HepG2 (cell line): ENCODE measurements around the gene DNAAF3. TPM values are rescaled to one million over a fixed set of nuclear protein-coding genes. Genes with fewer than 3 reads are reported as not detected.

ENCODE experiments used
- ARID4A ChIP-seq: sonication (generic); formaldehyde crosslinking; IDR thresholded peaks from 2 replicates; pipeline ENCODE4 v1.5.0; 2020; ENCODE audit warnings: mild to moderate bottlenecking, missing genetic modification reagents, borderline replicate concordance
- GABPA ChIP-seq, 2 experiments: IDR thresholded peaks; 2 replicates each; pipeline ENCODE4 v1.6.1; 2011 to 2016; ENCODE audit warnings: low read depth in 2 of 2, low read length in 1 of 2, missing biosample characterization in 1 of 2, missing genetic modification characterization in 1 of 2
- HINFP ChIP-seq: sonication (generic); formaldehyde crosslinking; IDR thresholded peaks from 2 replicates; pipeline ENCODE4 v1.4.0; 2020; ENCODE audit warnings: low read depth, mild to moderate bottlenecking, missing genetic modification reagents
- HNRNPLL ChIP-seq: fragments of 200-400 bp; formaldehyde crosslinking; IDR thresholded peaks from 2 replicates; pipeline ENCODE4 v1.6.1; 2017; ENCODE audit warnings: mild to moderate bottlenecking, low read depth, low read length; ENCODE audit not compliant: poor library complexity, severe bottlenecking
- KLF16 ChIP-seq, 2 experiments: sonication (generic) in 1 of 2; formaldehyde crosslinking in 1 of 2; IDR thresholded peaks; 2 replicates each; pipeline versions ENCODE4 v1.6.1 to v1.8.0; 2016 to 2023; ENCODE audit warnings: missing genetic modification reagents in 2 of 2, missing compliant biosample characterization in 1 of 2
- KLF9 ChIP-seq: IDR thresholded peaks from 2 replicates; pipeline ENCODE4 v1.6.1; 2016; ENCODE audit warnings: low read depth
- MAZ ChIP-seq, 2 experiments: sonication (generic) in 1 of 2; formaldehyde crosslinking in 1 of 2; IDR thresholded peaks; 2 replicates each; pipeline versions ENCODE4 v1.5.0 to v1.6.1; 2012 to 2020; ENCODE audit warnings: low read depth in 2 of 2, mild to moderate bottlenecking in 2 of 2, borderline replicate concordance in 1 of 2, improper control_type of control experiment in 1 of 2, low read length in 1 of 2, missing genetic modification reagents in 1 of 2, moderate library complexity in 1 of 2
- MIXL1 ChIP-seq: IDR thresholded peaks from 2 replicates; pipeline ENCODE4 v1.6.1; 2016
- MXI1 ChIP-seq: IDR thresholded peaks from 3 replicates; pipeline ENCODE4 v1.6.1; 2012; ENCODE audit warnings: low read depth, low read length, inconsistent platforms, borderline replicate concordance
- NFYC ChIP-seq: IDR thresholded peaks from 2 replicates; pipeline ENCODE4 v1.6.1; 2016; ENCODE audit warnings: missing genetic modification reagents, missing compliant biosample characterization
- PATZ1 ChIP-seq: sonication (generic); formaldehyde crosslinking; IDR thresholded peaks from 2 replicates; pipeline ENCODE4 v1.4.0; 2020; ENCODE audit warnings: missing genetic modification reagents
- POGZ ChIP-seq: sonication (generic); formaldehyde crosslinking; IDR thresholded peaks from 2 replicates; pipeline ENCODE4 v1.4.0; 2020; ENCODE audit warnings: mild to moderate bottlenecking, missing genetic modification reagents
- PRMT3 ChIP-seq: sonication (generic); formaldehyde crosslinking; IDR thresholded peaks from 2 replicates; pipeline ENCODE4 v1.8.1; 2022; ENCODE audit warnings: low read depth, mild to moderate bottlenecking, moderate library complexity, missing genetic modification reagents, borderline replicate concordance
- RFX1 ChIP-seq: fragments of 450-650 bp; IDR thresholded peaks from 2 replicates; pipeline ENCODE4 v1.6.1; 2017
- TBX2 ChIP-seq: sonication (generic); formaldehyde crosslinking; IDR thresholded peaks from 2 replicates; pipeline ENCODE4 v1.5.0; 2020; ENCODE audit warnings: missing genetic modification reagents, mild to moderate bottlenecking, borderline replicate concordance
- TEF ChIP-seq: sonication (generic); formaldehyde crosslinking; IDR thresholded peaks from 2 replicates; pipeline ENCODE4 v1.5.0; 2020; ENCODE audit warnings: missing genetic modification reagents
- ZNF124 ChIP-seq: sonication (generic); formaldehyde crosslinking; IDR thresholded peaks from 2 replicates; pipeline ENCODE4 v1.4.0; 2020; ENCODE audit warnings: missing genetic modification reagents
- ZNF225 ChIP-seq: sonication (generic); formaldehyde crosslinking; IDR thresholded peaks from 2 replicates; pipeline ENCODE4 v1.4.0; 2020; ENCODE audit warnings: mild to moderate bottlenecking, missing genetic modification reagents
- ZNF234 ChIP-seq: sonication (generic); formaldehyde crosslinking; conservative IDR thresholded peaks from 2 replicates; pipeline ENCODE4 v1.5.1; 2020; ENCODE audit warnings: mild to moderate bottlenecking, missing genetic modification reagents
- ZNF724P ChIP-seq: sonication (generic); formaldehyde crosslinking; IDR thresholded peaks from 2 replicates; pipeline ENCODE4 v1.8.0; 2022; ENCODE audit warnings: missing genetic modification reagents, borderline replicate concordance
- polyA plus RNA-seq, 8 experiments: library from polyadenylated mRNA; depleted of rRNA in 3 of 8; stranded (reverse) in 7 of 8; unstranded in 1 of 8; fragments of >200 nt; fragmentation: Illumina TruSeq in 4 of 8; extraction: Trizol in 4 of 8; gene quantifications; 2 replicates each; pipeline versions ENCODE4 v1.2.1 to v1.2.3, GENCODE V29; 2011 to 2016; ENCODE audit warnings: low read depth in 4 of 8, missing spikeins in 1 of 8, mixed read lengths in 1 of 8; ENCODE audit not compliant: insufficient read depth in 1 of 8
- total RNA-seq, 5 experiments: library from RNA; depleted of rRNA; stranded (reverse); fragments of >200 nt; fragmentation: Illumina TruSeq; extraction: Trizol; gene quantifications; 2 replicates each; pipeline ENCODE4 v1.2.3, GENCODE V29; 2016; ENCODE audit warnings: low read depth in 1 of 5

The DNAAF3 gene
- total and polyA plus RNA-seq, 2 of the 13 experiments (the other 11 are each of a cell fraction or from before 2014, with no cell fraction given), result 0.30 to 0.40 TPM

- peak; percentile 83 for TF ChIP-seq HNRNPLL
- peak; percentile 99 for TF ChIP-seq RFX1
- TF ChIP-seq PATZ1 (CRISPR knock-in tag), result peak; percentile 18; the same call in 1 of the 2 replicates
- peak; percentile 76; the same call in 1 of the 2 replicates for TF ChIP-seq MAZ (IDR thresholded peaks at IDR 0.05; ENCODE audit: borderline replicate concordance, low read depth, low read length)
- TF ChIP-seq MAZ (CRISPR knock-in tag; IDR thresholded peaks at IDR 0.05; ENCODE audit: low read depth), result peak; percentile 80
- no peak for TF ChIP-seq POGZ (CRISPR knock-in tag)
- TF ChIP-seq KLF16 (CRISPR knock-in tag; IDR thresholded peaks at IDR 0.05), result 0 out of 4 replicates have a peak, but pooled peaks of 1 of the 2 experiments have one; percentile 24
- no peak for TF ChIP-seq TEF (CRISPR knock-in tag)
- TF ChIP-seq KLF9 (CRISPR knock-in tag), result no peak
- TF ChIP-seq MIXL1 (CRISPR knock-in tag), result peak; percentile 29; the same call in 1 of the 2 replicates
- TF ChIP-seq TBX2 (CRISPR knock-in tag), result peak; percentile 64; the same call in 1 of the 2 replicates
- TF ChIP-seq ZNF234 (CRISPR knock-in tag), result no peak
- TF ChIP-seq ZNF225 (CRISPR knock-in tag), result no peak
- peak; percentile 95 for TF ChIP-seq MXI1
- TF ChIP-seq PRMT3 (CRISPR knock-in tag), result no peak
- no peak for TF ChIP-seq ZNF124 (CRISPR knock-in tag)
- no peak for TF ChIP-seq GABPA (IDR thresholded peaks at IDR 0.05; ENCODE audit: low read depth, low read length)
- peak; percentile 50; the same call in 1 of the 2 replicates for TF ChIP-seq GABPA (CRISPR knock-in tag; IDR thresholded peaks at IDR 0.05; ENCODE audit: low read depth)
- TF ChIP-seq NFYC (CRISPR knock-in tag), result peak; percentile 96
- TF ChIP-seq ZNF724P (CRISPR knock-in tag), result no peak
- TF ChIP-seq ARID4A (CRISPR knock-in tag), result peak; percentile 59; the same call in 1 of the 2 replicates
- no peak for TF ChIP-seq HINFP (CRISPR knock-in tag)
Observed at GRCh38 chr19:55166530-55167268, at the start of gene DNAAF3 (continued).
